ENCODE measurements around the gene EMC10.

The EMC10 gene

DNA sequence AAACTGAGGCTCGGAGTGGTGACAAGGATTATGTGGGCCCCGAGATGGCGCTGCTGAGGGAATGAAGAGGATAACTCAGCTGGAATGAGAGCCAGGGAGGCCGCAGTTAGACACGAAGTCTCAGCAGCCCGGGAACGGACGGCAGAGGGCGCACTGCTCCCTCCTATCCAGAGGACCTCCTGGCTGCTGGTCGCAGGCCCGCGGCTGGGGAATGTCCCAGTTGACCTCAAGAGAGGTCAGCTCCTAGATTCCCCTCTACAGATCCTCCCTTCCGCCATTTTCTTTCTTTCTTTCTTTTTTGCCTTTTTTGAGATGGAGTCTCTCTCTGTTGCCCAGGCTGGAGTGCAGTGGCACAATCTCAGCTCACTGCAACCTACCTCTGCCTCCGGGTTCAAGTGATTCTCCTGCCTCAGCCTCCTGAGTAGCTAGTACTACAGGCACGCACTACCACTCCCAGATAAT is 61.5 kb downstream of the EMC10 start:
- peak; percentile 25 to 53 for DNase-seq (ENCODE audit: extremely low read depth in 1 of 2, low read depth in 1 of 2)
